ENCODE results near the gene TNKS2.

The TNKS2 gene

DNA sequence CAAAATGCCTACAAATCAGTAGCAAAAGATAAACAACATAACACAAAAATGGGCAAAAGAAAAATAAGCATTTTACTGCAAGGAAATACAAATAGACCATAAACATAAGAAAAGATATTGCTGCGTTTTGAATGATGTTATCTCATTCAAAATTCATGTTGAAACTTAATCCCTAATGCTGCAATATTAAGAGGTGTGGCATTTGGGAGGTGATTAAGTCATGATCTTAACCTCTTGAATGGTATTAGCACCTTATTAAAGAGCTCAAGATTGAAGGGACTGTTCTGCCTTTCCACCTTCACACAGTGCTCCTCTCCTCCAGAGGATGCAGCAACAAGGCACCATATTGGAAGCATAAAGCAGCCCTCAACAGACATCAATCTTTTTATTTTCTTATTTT, 12.4 kb upstream of the TNKS2 start:
- TF ChIP-seq CTCF (conservative IDR thresholded peaks at IDR 0.05; ENCODE audit: low read length) (no peak), EZH2phosphoT487 (IDR thresholded peaks at IDR 0.05; ENCODE audit: borderline replicate concordance) (no peak)
- H3K9me3 ChIP-seq (ENCODE audit: insufficient read depth, low read depth, low read length): no peaks in the 10 kb centered on the region
- no peak overlapping the region for H3K4me2 ChIP-seq (ENCODE audit: low read depth, low read length, poor library complexity, severe bottlenecking)
- H2AFZ ChIP-seq (ENCODE audit: low read length): no peak overlapping the region
- H4K20me1 ChIP-seq (ENCODE audit: insufficient read depth, low read length, poor library complexity, severe bottlenecking): no peaks in the 10 kb centered on the region
- no peaks in the 10 kb centered on the region for H3K4me1 ChIP-seq (ENCODE audit: insufficient read depth, low read length, poor library complexity, severe bottlenecking)
- H3F3A ChIP-seq (ENCODE audit: low read depth): no peaks in the 10 kb centered on the region
- H3K79me2 ChIP-seq (ENCODE audit: insufficient read depth, low read length): no peaks in the 10 kb centered on the region
- no peak overlapping the region for H3K4me3 ChIP-seq (ENCODE audit: low read length, poor library complexity, severe bottlenecking)
- H3K9me2 ChIP-seq (replicated peaks; ENCODE audit: low read depth, low read length): no peaks in the 10 kb centered on the region
- no peak overlapping the region for H3K9ac ChIP-seq (ENCODE audit: low read depth, low read length, poor library complexity, severe bottlenecking)
- no peaks in the 10 kb centered on the region for H3K36me3 ChIP-seq (ENCODE audit: insufficient read depth, low read length)
- no peaks in the 10 kb centered on the region for H3K27me3 ChIP-seq (ENCODE audit: insufficient read depth, low read length, poor library complexity, severe bottlenecking)

DNA sequence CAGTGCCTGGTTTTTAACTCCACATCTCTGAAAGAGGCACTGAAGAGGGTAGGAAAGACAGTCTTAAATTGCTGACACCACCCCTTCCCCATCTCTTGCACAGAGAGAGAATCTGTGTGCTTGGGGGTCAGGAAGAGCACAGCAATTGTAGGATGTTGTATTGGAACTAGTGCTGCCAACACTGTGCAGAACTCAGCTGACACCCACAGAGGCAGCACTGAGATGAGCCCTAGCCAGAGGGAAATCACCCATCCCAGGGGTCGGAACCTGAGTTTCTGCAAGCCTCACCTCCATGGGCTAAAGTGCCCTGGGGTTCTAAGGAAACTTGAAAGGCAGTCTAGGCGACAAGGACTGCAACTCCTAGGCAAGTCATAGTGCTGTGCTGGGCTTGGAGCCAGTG, 11.0 kb upstream of the TNKS2 start:
- TF ChIP-seq EZH2phosphoT487 (IDR thresholded peaks at IDR 0.05; ENCODE audit: borderline replicate concordance): no peak
- no peak for TF ChIP-seq CTCF (conservative IDR thresholded peaks at IDR 0.05; ENCODE audit: low read length)

DNA sequence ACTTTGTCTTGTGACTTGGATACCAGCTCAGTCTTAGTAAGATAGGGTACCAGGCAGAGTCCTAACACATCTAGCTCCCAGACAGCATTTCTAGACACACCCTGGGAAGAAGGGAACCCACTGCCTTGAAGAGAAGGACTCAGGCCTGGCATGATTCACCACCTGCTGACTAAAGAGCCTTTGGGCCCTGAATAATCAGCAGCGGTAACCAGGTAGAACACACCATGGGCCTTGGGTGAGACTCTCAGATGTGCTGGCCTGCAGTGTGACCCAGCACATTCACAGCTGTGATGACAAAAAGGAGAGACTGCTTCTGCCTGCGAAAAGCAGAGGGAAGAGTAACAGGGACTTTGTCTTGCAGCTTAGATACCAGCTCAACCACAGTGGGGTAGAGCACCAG, 10.4 kb upstream of the TNKS2 start:
- H3K4me1 ChIP-seq (ENCODE audit: insufficient read depth, low read length, poor library complexity, severe bottlenecking): no peaks in the 10 kb centered on the region
- no peak overlapping the region for H2AFZ ChIP-seq (ENCODE audit: low read length)
- H3K9me2 ChIP-seq (replicated peaks; ENCODE audit: low read depth, low read length): no peaks in the 10 kb centered on the region
- H3F3A ChIP-seq (ENCODE audit: low read depth): no peaks in the 10 kb centered on the region
- no peaks in the 10 kb centered on the region for H3K27me3 ChIP-seq (ENCODE audit: insufficient read depth, low read length, poor library complexity, severe bottlenecking)
- no peaks in the 10 kb centered on the region for H4K20me1 ChIP-seq (ENCODE audit: insufficient read depth, low read length, poor library complexity, severe bottlenecking)
- no peaks in the 10 kb centered on the region for H3K36me3 ChIP-seq (ENCODE audit: insufficient read depth, low read length)
- no peaks in the 10 kb centered on the region for H3K9me3 ChIP-seq (ENCODE audit: insufficient read depth, low read depth, low read length)
- H3K4me3 ChIP-seq (ENCODE audit: low read length, poor library complexity, severe bottlenecking): no peak overlapping the region
- no peak overlapping the region for H3K4me2 ChIP-seq (ENCODE audit: low read depth, low read length, poor library complexity, severe bottlenecking)
- TF ChIP-seq EZH2phosphoT487 (IDR thresholded peaks at IDR 0.05; ENCODE audit: borderline replicate concordance) (no peak), CTCF (conservative IDR thresholded peaks at IDR 0.05; ENCODE audit: low read length) (no peak)
- no peaks in the 10 kb centered on the region for H3K79me2 ChIP-seq (ENCODE audit: insufficient read depth, low read length)
- no peak overlapping the region for H3K9ac ChIP-seq (ENCODE audit: low read depth, low read length, poor library complexity, severe bottlenecking)

More for the DNA sequence above, 11.0 kb upstream of the TNKS2 start:
- H4K20me1 ChIP-seq (ENCODE audit: insufficient read depth, low read length, poor library complexity, severe bottlenecking): no peaks in the 10 kb centered on the region
- H3K9me2 ChIP-seq (replicated peaks; ENCODE audit: low read depth, low read length): no peaks in the 10 kb centered on the region
- H3K4me3 ChIP-seq (ENCODE audit: low read length, poor library complexity, severe bottlenecking): no peak overlapping the region
- H3K9ac ChIP-seq (ENCODE audit: low read depth, low read length, poor library complexity, severe bottlenecking): no peak overlapping the region
- H3K4me1 ChIP-seq (ENCODE audit: insufficient read depth, low read length, poor library complexity, severe bottlenecking): no peaks in the 10 kb centered on the region
- H3K27me3 ChIP-seq (ENCODE audit: insufficient read depth, low read length, poor library complexity, severe bottlenecking): no peaks in the 10 kb centered on the region
- H3K36me3 ChIP-seq (ENCODE audit: insufficient read depth, low read length): no peaks in the 10 kb centered on the region
- H3K4me2 ChIP-seq (ENCODE audit: low read depth, low read length, poor library complexity, severe bottlenecking): no peak overlapping the region
- no peaks in the 10 kb centered on the region for H3K9me3 ChIP-seq (ENCODE audit: insufficient read depth, low read depth, low read length)
- H2AFZ ChIP-seq (ENCODE audit: low read length): no peak overlapping the region
- no peaks in the 10 kb centered on the region for H3K79me2 ChIP-seq (ENCODE audit: insufficient read depth, low read length)
- H3F3A ChIP-seq (ENCODE audit: low read depth): no peaks in the 10 kb centered on the region

All from Loucy (cell line).